Activated gamma-delta T cell treated with Interleukin-2 at 50 U/mL for 16 hours (primary cell): ENCODE results near the gene RBBP8NL.

Experiments used
- DNase-seq: peaks from one replicate; pipeline ENCODE4 v3.0.0-alpha.2; 2020

Gene RBBP8NL

GRCh38 chr20:62405981-62406513, 21.3 kb downstream of the RBBP8NL start:
- DNase-seq: no peak

- DNase-seq: no peak
These were observed 22.0 kb downstream of the RBBP8NL start for GRCh38 chr20:62405108-62405980.

GRCh38 chr20:62404761-62405107, 22.6 kb downstream of the RBBP8NL start:
- DNase-seq: no peak

- no peak for DNase-seq
These were observed 23.1 kb downstream of the RBBP8NL start for GRCh38 chr20:62404112-62404665.

GRCh38 chr20:62403331-62403730, 24.0 kb downstream of the RBBP8NL start:
- DNase-seq: no peak

- DNase-seq: no peak
These were observed 24.7 kb downstream of the RBBP8NL start for GRCh38 chr20:62402456-62403150.

- DNase-seq: no peak
These were observed 26.0 kb downstream of the RBBP8NL start for GRCh38 chr20:62401331-62401779.

- no peak for DNase-seq
These were observed 26.8 kb downstream of the RBBP8NL start for GRCh38 chr20:62400541-62400940.

- no peak for DNase-seq
These were observed 27.3 kb downstream of the RBBP8NL start for GRCh38 chr20:62400021-62400420.

GRCh38 chr20:62398120-62398821, 29.1 kb downstream of the RBBP8NL start:
- DNase-seq: no peak

- no peak for DNase-seq
These were observed 30.7 kb downstream of the RBBP8NL start for GRCh38 chr20:62396367-62397239.

- no peak for DNase-seq
These were observed 31.8 kb downstream of the RBBP8NL start for GRCh38 chr20:62395311-62396242.

GRCh38 chr20:62394248-62395245, 32.8 kb downstream of the RBBP8NL start:
- DNase-seq: no peak

- DNase-seq: no peak
These were observed 33.5 kb downstream of the RBBP8NL start for GRCh38 chr20:62393830-62394229.

- no peak for DNase-seq
These were observed 34.0 kb downstream of the RBBP8NL start for GRCh38 chr20:62393335-62393665.

GRCh38 chr20:62392621-62393334, 34.6 kb downstream of the RBBP8NL start:
- no peak for DNase-seq

GRCh38 chr20:62392077-62392418, 35.3 kb downstream of the RBBP8NL start:
- no peak for DNase-seq

- DNase-seq: no peak
These were observed 35.9 kb downstream of the RBBP8NL start for GRCh38 chr20:62391165-62392076.
